GM23338 (cell line): ENCODE measurements around the gene NHSL1.

ENCODE experiments used
- CTCF ChIP-seq, 2 experiments: fragments of 200-600 bp in 1 of 2; sonication (generic) in 1 of 2; conservative IDR thresholded peaks; 2 replicates each; pipeline versions ENCODE4 v1.5.1 to v1.6.1; 2016 to 2017; ENCODE audit warnings: antibody characterized with exemption in 2 of 2, low read depth in 2 of 2, mild to moderate bottlenecking in 2 of 2, moderate library complexity in 1 of 2
- EZH2 ChIP-seq: fragments of 200-600 bp; sonication (generic); IDR thresholded peaks from one replicate; pipeline ENCODE4 v1.8.0; 2017; ENCODE audit warnings: antibody characterized with exemption, mild to moderate bottlenecking, low read depth; ENCODE audit not compliant: unreplicated experiment
- EZH2phosphoT487 ChIP-seq: fragments of 200-600 bp; sonication (generic); IDR thresholded peaks from one replicate; pipeline ENCODE4 v1.8.1; 2018; ENCODE audit warnings: antibody characterized with exemption; ENCODE audit not compliant: unreplicated experiment

- no peak for TF ChIP-seq CTCF (conservative IDR thresholded peaks at IDR 0.05; ENCODE audit: low read depth in 2 of 2)
- TF ChIP-seq EZH2phosphoT487: no peak
- TF ChIP-seq EZH2: no peak
Observed at GRCh38 chr6:138480279-138480949, 18.9 kb downstream of the NHSL1 start.
